22Rv1 (cell line): ENCODE results near the gene WRAP53.

Experiments used
- H3K27ac ChIP-seq: fragments of 450-650 bp; 2 replicates; pipeline ENCODE4 v1.5.1; 2017
- ZFX ChIP-seq: fragments of 450-650 bp; IDR thresholded peaks from 2 replicates; pipeline ENCODE4 v1.6.1; 2017; ENCODE audit warnings: antibody characterized with exemption, borderline replicate concordance
- TF ChIP-seq, protein P1 (sequence below): fragments of 450-650 bp; IDR thresholded peaks from 2 replicates; pipeline ENCODE4 v1.5.1; 2017; ENCODE audit warnings: mild to moderate bottlenecking

WRAP53 gene

DNA sequence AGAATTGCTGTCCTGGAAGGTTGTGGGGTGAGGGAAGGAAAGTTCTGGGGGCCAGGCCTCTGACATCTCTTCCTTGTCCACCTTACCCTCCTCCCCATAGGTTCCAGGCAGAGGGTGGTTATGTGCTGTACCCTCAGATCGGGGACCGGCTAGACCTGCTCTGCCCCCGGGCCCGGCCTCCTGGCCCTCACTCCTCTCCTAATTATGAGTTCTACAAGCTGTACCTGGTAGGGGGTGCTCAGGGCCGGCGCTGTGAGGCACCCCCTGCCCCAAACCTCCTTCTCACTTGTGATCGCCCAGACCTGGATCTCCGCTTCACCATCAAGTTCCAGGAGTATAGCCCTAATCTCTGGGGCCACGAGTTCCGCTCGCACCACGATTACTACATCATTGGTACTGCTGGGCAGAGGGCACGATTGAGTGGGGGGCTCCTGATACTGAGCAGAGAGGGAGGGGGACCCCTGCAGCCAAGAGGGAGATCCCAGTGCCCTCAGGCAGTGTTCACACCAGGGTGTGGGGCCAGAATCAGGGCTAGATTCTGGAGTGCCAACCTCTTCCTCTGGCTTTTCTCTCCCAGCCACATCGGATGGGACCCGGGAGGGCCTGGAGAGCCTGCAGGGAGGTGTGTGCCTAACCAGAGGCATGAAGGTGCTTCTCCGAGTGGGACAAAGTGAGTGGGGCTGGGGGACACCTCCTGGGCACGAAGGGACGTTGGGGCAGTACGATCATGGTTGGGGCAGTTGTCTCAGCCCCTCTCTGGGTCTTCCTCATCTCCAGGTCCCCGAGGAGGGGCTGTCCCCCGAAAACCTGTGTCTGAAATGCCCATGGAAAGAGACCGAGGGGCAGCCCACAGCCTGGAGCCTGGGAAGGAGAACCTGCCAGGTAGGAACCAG is 19.8 kb downstream of the WRAP53 start:
- H3K27ac ChIP-seq: no peak overlapping the region
- no peak for TF ChIP-seq ZFX
- TF ChIP-seq, protein P1, sequence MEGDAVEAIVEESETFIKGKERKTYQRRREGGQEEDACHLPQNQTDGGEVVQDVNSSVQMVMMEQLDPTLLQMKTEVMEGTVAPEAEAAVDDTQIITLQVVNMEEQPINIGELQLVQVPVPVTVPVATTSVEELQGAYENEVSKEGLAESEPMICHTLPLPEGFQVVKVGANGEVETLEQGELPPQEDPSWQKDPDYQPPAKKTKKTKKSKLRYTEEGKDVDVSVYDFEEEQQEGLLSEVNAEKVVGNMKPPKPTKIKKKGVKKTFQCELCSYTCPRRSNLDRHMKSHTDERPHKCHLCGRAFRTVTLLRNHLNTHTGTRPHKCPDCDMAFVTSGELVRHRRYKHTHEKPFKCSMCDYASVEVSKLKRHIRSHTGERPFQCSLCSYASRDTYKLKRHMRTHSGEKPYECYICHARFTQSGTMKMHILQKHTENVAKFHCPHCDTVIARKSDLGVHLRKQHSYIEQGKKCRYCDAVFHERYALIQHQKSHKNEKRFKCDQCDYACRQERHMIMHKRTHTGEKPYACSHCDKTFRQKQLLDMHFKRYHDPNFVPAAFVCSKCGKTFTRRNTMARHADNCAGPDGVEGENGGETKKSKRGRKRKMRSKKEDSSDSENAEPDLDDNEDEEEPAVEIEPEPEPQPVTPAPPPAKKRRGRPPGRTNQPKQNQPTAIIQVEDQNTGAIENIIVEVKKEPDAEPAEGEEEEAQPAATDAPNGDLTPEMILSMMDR: no peak

DNA sequence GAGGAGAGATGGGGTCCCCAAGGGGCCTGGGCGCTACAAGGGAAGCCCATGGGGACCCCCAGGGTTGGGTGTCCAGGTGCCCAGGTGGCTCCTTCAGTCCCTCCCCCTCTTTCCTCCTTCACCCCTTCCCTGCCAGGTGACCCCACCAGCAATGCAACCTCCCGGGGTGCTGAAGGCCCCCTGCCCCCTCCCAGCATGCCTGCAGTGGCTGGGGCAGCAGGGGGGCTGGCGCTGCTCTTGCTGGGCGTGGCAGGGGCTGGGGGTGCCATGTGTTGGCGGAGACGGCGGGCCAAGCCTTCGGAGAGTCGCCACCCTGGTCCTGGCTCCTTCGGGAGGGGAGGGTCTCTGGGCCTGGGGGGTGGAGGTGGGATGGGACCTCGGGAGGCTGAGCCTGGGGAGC is 20.8 kb downstream of the WRAP53 start:
- TF ChIP-seq, protein P1: no peak
- H3K27ac ChIP-seq: no peak overlapping the region

DNA sequence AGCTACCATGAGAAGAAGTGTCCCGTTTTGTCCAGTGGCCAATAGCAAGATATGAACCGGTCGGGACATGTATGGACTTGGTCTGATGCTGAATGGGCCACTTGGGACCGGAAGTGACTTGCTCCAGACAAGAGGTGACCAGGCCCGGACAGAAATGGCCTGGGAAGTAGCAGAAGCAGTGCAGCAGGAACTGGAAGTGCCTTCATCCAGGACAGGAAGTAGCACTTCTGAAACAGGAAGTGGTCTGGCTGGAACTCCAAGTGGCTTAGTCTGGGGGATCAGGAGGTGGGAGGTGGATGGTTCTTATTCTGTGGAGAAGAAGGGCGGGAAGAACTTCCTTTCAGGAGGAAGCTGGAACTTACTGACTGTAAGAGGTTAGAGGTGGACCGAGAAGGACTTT is 22.0 kb downstream of the WRAP53 start:
- TF ChIP-seq, protein P1: no peak
- TF ChIP-seq ZFX: no peak
- no peak overlapping the region for H3K27ac ChIP-seq

DNA sequence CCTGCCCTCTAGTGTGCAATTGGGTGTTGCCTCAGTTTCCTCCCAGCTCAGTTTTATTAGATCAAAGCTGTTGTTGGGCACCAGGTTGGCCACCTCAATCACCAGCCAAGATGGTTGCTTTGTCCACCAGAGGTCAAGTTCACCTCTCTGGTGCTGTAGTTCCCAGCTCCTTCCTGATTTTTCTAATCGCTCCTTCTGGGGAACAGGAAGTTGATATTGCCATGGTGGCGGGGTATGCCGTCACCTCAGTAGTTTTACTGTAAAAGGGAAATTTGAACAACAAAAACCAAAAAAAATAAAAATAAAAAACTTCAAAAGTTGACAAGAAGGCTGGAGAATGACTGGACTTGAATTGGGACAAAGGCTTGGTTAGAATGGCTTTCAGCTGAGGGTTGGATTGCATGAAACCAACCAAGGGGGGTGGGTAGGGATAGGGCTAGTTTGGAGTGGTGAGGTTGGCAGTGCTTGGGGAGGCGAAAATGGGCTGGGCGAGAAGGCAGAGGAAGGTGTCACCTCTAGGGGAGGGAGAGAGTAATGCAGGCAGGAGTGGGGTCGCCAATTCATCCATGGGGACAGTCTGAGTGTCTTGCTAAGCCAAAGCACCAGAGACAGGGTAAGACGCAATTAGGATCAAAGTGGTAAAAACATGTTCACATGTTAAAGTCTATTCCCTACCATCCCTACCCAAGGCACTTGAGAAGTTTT is 22.9 kb downstream of the WRAP53 start:
- no peak overlapping the region for H3K27ac ChIP-seq
- TF ChIP-seq, protein P1: no peak; the same call in 1 of the 2 replicates
- no peak for TF ChIP-seq ZFX

DNA sequence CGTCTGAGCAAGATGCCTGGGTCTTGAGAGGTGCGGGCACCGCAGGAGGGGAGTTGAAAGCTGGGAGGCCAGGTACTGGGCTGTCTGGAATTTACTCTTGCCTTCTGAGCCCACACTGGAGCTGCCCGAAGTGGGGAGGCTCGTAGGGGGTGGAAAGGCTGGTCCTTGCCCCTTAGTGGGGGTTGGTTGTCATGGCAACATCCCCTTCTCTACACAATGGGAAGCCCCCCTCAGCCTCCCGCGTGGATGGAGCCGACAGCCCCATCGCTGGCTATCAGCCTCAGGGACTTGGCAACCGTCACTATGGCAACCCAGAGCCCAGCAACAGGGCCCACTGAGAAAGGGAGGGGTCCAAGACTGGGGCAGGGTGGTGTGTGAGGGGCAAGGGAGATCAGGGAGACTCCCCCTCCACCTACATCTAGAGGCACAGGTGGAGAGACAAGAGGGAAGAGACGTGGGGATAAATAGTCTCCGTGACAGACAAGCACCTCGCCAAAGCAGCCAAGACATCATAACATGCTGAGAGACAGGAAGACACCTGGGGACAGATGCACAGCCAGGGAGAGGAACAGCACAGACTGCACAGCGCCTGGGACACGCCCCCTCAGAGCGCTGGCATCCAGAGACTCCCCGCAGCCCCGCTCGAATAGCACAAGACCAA is 24.0 kb downstream of the WRAP53 start:
- no peak overlapping the region for H3K27ac ChIP-seq
- no peak for TF ChIP-seq ZFX
- TF ChIP-seq, protein P1: no peak

DNA sequence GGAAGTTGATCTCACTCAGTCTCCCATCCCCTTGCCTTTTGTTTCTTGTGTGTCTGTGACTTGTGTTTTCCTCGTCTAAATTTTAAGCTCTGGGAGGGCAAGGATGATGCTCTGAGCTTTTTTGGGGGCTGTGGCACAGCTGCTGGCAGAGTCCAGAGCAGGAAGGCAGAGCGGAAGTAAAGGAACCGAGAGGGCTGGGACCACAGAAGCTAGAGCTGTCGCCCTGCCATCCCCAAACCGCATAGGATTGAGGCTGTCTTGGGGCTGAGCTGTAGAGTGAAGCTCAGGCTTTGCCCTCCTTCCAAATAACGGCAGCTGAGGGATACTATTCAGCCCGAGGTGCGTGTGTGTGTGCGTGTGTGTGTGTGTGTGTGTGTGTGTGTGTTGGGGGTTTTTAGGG is 25.5 kb downstream of the WRAP53 start:
- no peak for TF ChIP-seq ZFX
- TF ChIP-seq, protein P1: no peak
- no peak overlapping the region for H3K27ac ChIP-seq
